GM19099 (cell line): Measurements from ENCODE around the gene DNAI1.

Experiments used
- POLR2A ChIP-seq: IDR thresholded peaks from 3 replicates; pipeline ENCODE4 v1.6.1; 2011; ENCODE audit warnings: low read depth; ENCODE audit not compliant: insufficient read length; ENCODE audit errors: extremely low read depth

Gene DNAI1

DNA sequence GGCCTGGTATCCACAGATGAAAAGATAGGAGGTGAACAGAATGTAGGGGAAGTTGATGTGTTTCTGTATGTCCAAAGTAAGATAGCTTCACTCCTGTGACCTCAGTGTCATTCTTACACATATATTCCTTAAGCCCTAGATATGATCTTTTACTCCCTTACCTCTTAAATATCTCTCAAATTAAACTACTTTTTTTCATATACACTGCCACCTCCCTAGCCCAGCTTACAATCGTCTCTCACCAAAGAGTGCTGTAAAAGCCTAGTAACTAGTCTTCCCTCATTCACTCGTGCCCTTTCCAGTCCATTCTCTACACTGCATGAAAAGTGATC, 5.3 kb downstream of the DNAI1 start:
- TF ChIP-seq POLR2A, result no peak

- no peak for TF ChIP-seq POLR2A
Observed at GRCh38 chr9:34464571-34464970, 6.0 kb downstream of the DNAI1 start.

GRCh38 chr9:34465468-34465867, 6.9 kb downstream of the DNAI1 start:
- no peak for TF ChIP-seq POLR2A

DNA sequence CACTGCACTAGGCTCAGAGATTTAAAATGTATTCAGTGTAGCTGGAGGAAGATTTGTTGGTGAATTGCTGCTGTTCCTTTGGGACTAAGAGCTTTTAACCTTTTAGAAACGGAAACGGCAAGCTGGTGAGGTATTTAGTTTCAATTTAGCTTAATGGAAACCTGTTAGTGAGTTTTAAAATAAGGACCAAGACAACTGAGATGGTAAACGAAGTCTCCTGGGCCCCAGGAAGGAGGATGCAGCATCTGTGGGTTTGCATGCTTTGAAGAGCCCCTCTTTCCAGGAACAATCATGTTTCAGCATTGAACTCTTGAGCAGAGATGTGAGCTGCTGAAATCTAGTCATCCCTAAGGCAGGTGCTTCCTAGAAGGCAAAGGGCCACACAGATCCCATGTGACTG, 16.5 kb downstream of the DNAI1 start:
- TF ChIP-seq POLR2A, result no peak

DNA sequence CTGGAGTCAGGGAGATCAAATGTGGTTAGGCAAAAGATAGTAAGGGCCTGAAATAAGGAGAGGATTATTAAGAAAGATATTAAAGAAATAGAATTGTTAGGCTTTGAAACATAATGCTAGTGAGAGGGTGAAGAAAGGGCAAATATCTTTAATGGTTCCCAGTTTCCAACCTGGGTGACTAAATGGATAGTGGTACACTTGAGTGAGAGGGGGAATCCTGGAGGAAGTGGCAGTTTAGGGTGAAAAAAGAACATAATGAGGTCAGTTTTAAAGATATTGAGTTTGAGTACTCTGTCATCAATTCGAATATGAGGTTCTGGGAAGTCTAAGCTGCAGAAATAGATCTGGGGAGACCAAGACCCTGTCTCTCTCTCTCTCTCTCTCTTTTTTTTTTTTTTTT, 18.9 kb downstream of the DNAI1 start:
- no peak for TF ChIP-seq POLR2A

- no peak for TF ChIP-seq POLR2A
Observed at GRCh38 chr9:34479431-34479866, 20.8 kb downstream of the DNAI1 start.

DNA sequence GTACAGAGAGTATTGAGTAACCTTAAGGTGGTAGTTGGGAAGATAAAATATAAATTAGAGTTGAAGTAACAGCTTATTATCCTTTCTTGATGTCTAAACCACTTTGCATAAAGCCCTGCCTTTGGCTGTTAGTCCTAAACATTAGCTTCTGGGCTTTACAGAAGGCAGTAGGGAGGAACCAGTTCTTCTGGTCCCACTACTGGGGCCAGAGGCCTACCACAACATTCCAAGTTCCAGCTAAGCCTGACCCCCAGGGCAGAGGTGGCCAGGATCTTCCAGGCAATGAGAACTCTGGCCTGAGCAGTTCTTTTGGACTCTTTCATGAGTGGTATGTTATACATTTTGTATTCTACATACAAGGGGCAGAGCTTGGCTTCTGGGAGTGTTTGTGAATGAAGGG, 26.1 kb downstream of the DNAI1 start:
- no peak for TF ChIP-seq POLR2A

DNA sequence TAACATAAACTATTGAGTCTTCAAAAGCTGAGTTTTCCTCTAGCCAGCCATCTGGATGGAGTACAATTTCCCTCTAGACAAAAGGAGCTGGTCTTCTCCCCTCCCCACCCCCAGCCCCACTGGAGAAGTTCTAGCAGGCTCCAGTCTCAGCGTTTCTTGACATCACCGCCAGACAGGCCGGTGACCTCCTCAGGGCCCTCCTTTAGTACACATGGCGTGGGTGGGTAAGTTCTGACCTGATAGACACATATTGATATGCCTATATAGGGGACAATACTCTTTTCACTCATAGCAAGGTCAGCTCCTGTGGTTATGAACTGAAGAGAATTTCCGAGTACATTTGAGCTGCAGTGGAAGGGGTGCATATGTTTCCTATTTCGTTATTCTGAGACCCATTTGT, 27.2 kb downstream of the DNAI1 start:
- no peak for TF ChIP-seq POLR2A

DNA sequence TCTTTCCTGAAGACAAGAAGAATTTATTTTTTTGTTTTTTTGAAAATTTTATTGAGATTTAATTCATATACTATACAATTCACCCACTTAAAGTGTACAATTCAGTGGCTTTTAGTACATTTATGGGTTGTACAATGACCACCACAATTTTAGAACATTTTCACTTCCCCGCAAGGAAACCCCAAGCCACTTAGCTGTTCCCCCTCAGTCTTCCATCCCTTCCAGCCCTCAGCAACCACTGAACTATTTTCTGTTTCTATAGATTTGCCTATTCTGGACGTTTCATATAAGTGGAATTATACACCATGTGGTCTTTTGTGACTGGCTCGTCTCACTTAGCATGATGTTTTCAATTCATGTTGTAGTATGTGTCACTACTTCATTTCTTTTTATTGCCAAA, 28.0 kb downstream of the DNAI1 start:
- TF ChIP-seq POLR2A, result no peak

DNA sequence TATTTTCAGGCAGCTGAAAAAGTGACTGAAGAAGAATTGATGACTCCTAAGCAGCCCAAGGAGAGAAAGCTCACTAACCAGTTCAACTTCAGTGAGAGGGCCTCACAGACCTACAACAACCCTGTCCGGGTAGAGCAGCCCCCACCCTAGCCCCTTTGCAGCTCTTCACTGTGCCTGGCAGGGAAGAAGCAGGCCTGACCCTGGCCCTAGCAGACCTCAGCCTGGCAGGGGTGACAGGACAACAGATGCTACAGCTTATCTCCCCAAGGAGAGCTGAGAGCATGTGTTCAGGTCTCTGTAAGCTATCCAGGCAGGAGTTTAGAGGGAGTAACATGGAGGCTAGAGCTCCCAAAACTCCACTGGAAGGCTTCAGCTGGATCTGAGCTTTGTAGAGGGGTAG, 31.8 kb downstream of the DNAI1 start:
- no peak for TF ChIP-seq POLR2A

- no peak for TF ChIP-seq POLR2A
Observed at GRCh38 chr9:34490760-34491159, 32.2 kb downstream of the DNAI1 start.

GRCh38 chr9:34491596-34491995, 33.0 kb downstream of the DNAI1 start:
- TF ChIP-seq POLR2A, result no peak

DNA sequence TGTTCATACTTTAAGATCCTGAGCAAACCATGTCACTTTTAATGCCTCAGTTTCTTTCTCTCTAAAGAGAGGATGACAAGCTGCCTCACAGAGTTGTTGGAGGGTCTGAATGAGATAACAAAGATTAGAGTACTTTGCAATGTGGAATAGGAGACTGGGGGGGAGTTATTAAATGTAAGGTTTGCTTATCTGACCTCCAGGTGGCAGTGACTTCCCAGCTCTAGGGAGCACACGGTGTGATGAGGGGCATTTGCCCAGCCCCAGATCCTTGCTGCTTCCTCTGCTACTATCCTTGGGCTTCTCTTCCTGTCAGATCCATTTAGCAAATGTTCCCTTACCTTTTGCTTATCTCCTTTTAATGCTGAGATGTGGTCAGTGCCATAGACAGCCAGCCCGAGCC, 33.4 kb downstream of the DNAI1 start:
- no peak for TF ChIP-seq POLR2A

GRCh38 chr9:34493972-34494535, 35.4 kb downstream of the DNAI1 start:
- TF ChIP-seq POLR2A, result no peak

- TF ChIP-seq POLR2A, result no peak
Observed at GRCh38 chr9:34496149-34496712, 37.6 kb downstream of the DNAI1 start.

- no peak for TF ChIP-seq POLR2A
Observed at GRCh38 chr9:34498553-34498952, 39.9 kb downstream of the DNAI1 start.

DNA sequence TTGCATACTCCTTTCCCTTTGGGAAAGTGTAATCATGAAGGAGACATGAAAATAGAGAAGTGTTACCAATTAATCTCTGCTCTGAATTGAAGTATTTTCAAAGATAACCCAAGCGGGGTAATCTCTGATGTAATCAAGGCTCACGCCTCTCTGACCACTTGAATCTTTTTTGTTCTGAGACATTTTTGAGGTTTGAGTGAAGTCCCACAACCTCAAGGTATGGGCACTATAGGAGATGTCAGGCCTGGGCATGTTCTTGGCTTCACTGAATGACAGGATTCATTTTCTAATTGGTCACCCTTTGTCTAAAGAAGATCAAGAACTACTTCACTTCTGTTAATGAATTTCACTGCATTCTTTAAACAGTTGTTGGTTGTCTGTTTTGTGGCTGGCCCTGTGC, 40.5 kb downstream of the DNAI1 start:
- TF ChIP-seq POLR2A, result no peak
